Panc1 (cell line): Measurements from ENCODE around the gene FAM216A. TPM values are rescaled to one million over a fixed set of nuclear protein-coding genes. Genes with fewer than 3 reads are reported as not detected.
"Not testable (repeated sequence)": the region's sequence is repeated elsewhere in the genome, so short reads cannot be mapped to it uniquely, and the experiment has no call there.

Experiments used
- ATAC-seq: fragments of 200-7000 bp; cut with Tn5 transposase; 2 replicates; pipeline ENCODE4 v1.9.1; 2020; ENCODE audit warnings: mild to moderate bottlenecking, moderate library complexity
- Bru-seq: library from RNA; stranded (reverse); fragments of 400-500 nt; gene quantifications from one replicate; lab custom pipeline; 2021; lab: Mats Ljungman, UMichigan
- BruChase-seq, 2 experiments: library from RNA; stranded (reverse); fragments of 400-500 nt; gene quantifications; one replicate each; lab custom pipeline; 2021; lab: Mats Ljungman, UMichigan
- BruUV-seq: library from RNA; stranded (reverse); fragments of 400-500 nt; replicated peaks from 2 replicates; lab custom pipeline; 2021; lab: Mats Ljungman, UMichigan
- CTCF ChIA-PET: fragments of 300-600 bp; sonication (Branson Sonifier 250); formaldehyde crosslinking; loops from one replicate; lab custom pipeline; 2022; ENCODE audit warnings: antibody characterized with exemption; lab: Charles Lee
- POLR2A ChIA-PET: fragments of 300-600 bp; sonication (Branson Sonifier 250); formaldehyde crosslinking; loops from one replicate; lab custom pipeline; 2022; ENCODE audit warnings: antibody characterized with exemption; lab: Charles Lee
- DNase-seq: peaks from one replicate; pipeline ENCODE4 v3.0.0-alpha.2; 2010; ENCODE audit warnings: low read depth, low spot score
- H3K27ac ChIP-seq: 2 replicates; pipeline ENCODE4 v1.5.1; 2011; ENCODE audit warnings: mild to moderate bottlenecking, low read length, inconsistent platforms
- H3K27me3 ChIP-seq: fragments of 200-500 bp; sonication (Bioruptor generic); 2 replicates; pipeline ENCODE4 v1.6.0; 2014; ENCODE audit warnings: low read length, inconsistent platforms; ENCODE audit not compliant: control insufficient read depth, insufficient read depth
- H3K36me3 ChIP-seq: fragments of 200-500 bp; sonication (Bioruptor generic); 2 replicates; pipeline ENCODE4 v1.5.1; 2014; ENCODE audit warnings: inconsistent platforms, mild to moderate bottlenecking, low read length, moderate library complexity; ENCODE audit not compliant: control insufficient read depth, insufficient read depth
- H3K4me1 ChIP-seq: 2 replicates; pipeline ENCODE4 v1.5.1; 2011; ENCODE audit warnings: inconsistent platforms, mild to moderate bottlenecking, low read length, moderate library complexity; ENCODE audit not compliant: control insufficient read depth, insufficient read depth
- H3K4me3 ChIP-seq, 2 experiments: 2 replicates each; pipeline ENCODE4 v1.5.1; 2011 to 2012; ENCODE audit warnings: low read depth in 2 of 2, low read length in 2 of 2, mild to moderate bottlenecking in 2 of 2, inconsistent platforms in 1 of 2, moderate library complexity in 1 of 2
- H3K9me3 ChIP-seq: fragments of 200-500 bp; sonication (Bioruptor generic); 2 replicates; pipeline ENCODE4 v1.5.1; 2014; ENCODE audit warnings: low read depth, mild to moderate bottlenecking, inconsistent platforms, low read length, moderate library complexity; ENCODE audit not compliant: control insufficient read depth, insufficient read depth
- POLR2AphosphoS5 ChIP-seq: IDR thresholded peaks from 2 replicates; pipeline ENCODE4 v1.6.1; 2012; ENCODE audit warnings: mild to moderate bottlenecking, low read depth, low read length, moderate library complexity
- TCF7L2 ChIP-seq: IDR thresholded peaks from 2 replicates; pipeline ENCODE4 v1.6.1; 2011; ENCODE audit warnings: mild to moderate bottlenecking, low read depth, low read length, inconsistent platforms
- in situ Hi-C: cut with HindIII; loops from 2 replicates; pipeline ENCODE4 v1.10.0; 2016; ENCODE audit warnings: low sequenced_read_pairs, low pct_unique_long_range_greater_than_20kb
- intact Hi-C: fragments of 100-400 bp; cut with micrococcal nuclease; formaldehyde crosslinking; loops from one replicate; pipeline ENCODE4 v1.10.0; 2022; ENCODE audit not compliant: unreplicated experiment
- long read RNA-seq: library from polyadenylated mRNA; unstranded; transcript quantifications from one replicate; pipeline ENCODE4 v2.0.0, GENCODE V29; 2021; ENCODE audit not compliant: unreplicated experiment
- polyA plus RNA-seq: library from polyadenylated mRNA; unstranded; fragments of >200 nt; gene quantifications from one replicate; pipeline ENCODE4 v1.2.1, GENCODE V29; 2012; ENCODE audit warnings: missing spikeins; ENCODE audit not compliant: insufficient read length
- total RNA-seq: library from RNA; stranded (reverse); gene quantifications from one replicate; pipeline ENCODE4 v1.2.1, GENCODE V29; 2021; ENCODE audit not compliant: unreplicated experiment
- TF ChIP-seq, protein P1 (sequence below): fragments of 450-650 bp; IDR thresholded peaks from 2 replicates; pipeline ENCODE4 v1.5.1; 2017; ENCODE audit warnings: mild to moderate bottlenecking
- TF ChIP-seq, protein P2 (sequence below), 2 experiments: IDR thresholded peaks; 2 replicates each; pipeline ENCODE4 v1.6.1; 2011 to 2012; ENCODE audit warnings: low read depth in 2 of 2, control low read depth in 1 of 2, low read length in 1 of 2, mild to moderate bottlenecking in 1 of 2, moderate library complexity in 1 of 2; ENCODE audit not compliant: insufficient read depth in 1 of 2

Gene FAM216A, protein sequence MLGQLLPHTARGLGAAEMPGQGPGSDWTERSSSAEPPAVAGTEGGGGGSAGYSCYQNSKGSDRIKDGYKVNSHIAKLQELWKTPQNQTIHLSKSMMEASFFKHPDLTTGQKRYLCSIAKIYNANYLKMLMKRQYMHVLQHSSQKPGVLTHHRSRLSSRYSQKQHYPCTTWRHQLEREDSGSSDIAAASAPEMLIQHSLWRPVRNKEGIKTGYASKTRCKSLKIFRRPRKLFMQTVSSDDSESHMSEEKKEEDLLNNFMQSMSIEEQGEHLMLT
- total RNA-seq (22.3 TPM), Bru-seq, nascent RNA (percentile 72 among the genes with signal in this experiment), BruChase-seq, experiment 1, labeled RNA remaining after a 2-hour chase (percentile 67 among the genes with signal in this experiment), BruChase-seq, experiment 2, labeled RNA remaining after a 6-hour chase (percentile 66 among the genes with signal in this experiment)
- 18.3 TPM for polyA plus RNA-seq
- long read RNA-seq, transcript FAM216A-201 (7 exons, 1,582 nt), result major isoform, 35 of 78 reads
- long read RNA-seq, partial matches to known transcripts, result 12 of 78 reads
- long read RNA-seq, other reads (novel, unspliced or antisense), result 31 of 78 reads

DNA sequence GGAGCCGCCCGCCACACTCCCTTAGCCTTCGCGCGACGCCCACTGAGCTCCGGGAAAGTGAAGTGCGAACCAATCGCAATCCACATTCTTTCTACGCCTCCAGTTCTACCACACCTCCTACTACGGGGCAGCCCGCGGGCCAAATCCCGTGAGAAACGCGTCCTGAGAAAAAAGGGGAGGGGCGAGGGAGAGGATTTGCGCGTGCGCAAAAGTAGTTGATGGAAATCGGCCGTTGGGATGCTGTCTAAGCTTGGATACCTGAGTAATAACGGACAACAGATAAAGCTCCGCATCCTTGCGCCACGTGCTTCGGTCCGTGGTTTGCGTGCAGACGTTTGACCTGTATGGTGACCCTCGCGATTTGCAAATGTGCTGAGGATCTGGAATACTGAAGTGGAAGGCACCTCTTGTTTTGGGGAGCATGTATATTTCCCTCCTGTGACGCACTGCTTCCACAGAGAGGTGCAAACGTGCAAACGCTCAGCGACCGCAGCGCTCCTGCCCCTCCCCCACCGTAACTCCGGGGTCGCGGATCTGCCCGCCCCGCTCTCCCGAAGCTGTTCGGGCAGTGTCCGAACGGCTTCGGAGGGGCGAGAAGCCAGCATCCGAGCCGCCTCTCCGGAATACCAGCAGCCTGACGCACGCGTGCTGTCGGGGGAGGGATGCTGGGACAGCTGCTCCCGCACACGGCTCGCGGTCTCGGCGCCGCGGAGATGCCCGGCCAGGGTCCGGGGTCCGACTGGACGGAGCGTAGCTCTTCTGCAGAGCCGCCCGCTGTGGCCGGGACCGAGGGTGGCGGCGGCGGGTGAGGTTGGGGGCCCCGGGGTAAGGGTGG, at the start of gene FAM216A, which contains the start of gene GPN3:
FAM216A (plus strand) TSS at position 632 of the 835 bp plus-strand sequence; CDS start at position 663, 31 bp downstream.
GPN3 (minus strand) TSS at position 44 of the 835 bp plus-strand sequence. CDS start 54 bp downstream, outside the sequence.
- CTCF ChIA-PET, result interaction anchor here (0.5 to 1.6 kb wide), 7 partner anchors 18 to 400 kb away, joined by 3 to 7 read pairs (median 3); partner anchors contain the start of gene ARPC3
- in situ Hi-C loops, result loop anchor here (5.0 kb wide), 1 partner anchor 34 kb away; the partner anchor contains the start of genes RAD9B and VPS29

DNA sequence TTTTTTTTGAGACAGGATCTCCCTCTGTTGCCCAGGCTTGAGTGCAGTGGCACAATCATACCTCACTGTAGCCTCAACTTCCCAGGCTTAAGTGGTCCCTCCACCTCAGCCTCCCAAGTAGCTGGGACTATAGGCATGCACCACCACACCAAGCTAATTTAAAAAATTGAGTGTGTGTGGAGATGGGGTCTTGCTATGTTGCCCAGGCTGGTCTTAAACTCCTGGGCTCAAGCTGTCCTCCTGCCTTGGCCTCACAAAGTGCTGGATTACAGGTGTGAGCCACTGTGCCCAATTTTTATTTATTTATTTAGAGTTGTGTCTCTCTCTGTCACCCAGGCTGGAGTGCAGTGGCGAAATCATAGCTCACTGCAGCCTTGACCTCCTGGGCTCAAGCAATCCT, 48.0 kb upstream of the FAM216A start:
- ATAC-seq, intact Hi-C loops, H3K36me3 ChIP-seq, DNase-seq, CTCF ChIA-PET, H3K4me1 ChIP-seq, BruUV-seq, H3K27me3 ChIP-seq, H3K27ac ChIP-seq, H3K9me3 ChIP-seq, H3K4me3 ChIP-seq, in situ Hi-C loops, POLR2A ChIA-PET: not testable (repeated sequence)

More for the DNA sequence above, at the start of gene FAM216A, which contains the start of gene GPN3:
- POLR2A ChIA-PET, result interaction anchor here (0.6 to 1.6 kb wide), 7 partner anchors 13 to 426 kb away, joined by 3 to 9 read pairs (median 4); partner anchors contain the start of gene ARPC3
- Histone ChIP-seq H3K27me3 (no peaks in the 10 kb centered on the region), H3K9me3 (no peaks in the 10 kb centered on the region), H3K27ac (peak within 1 kb of the TSS; percentile 90), H3K36me3 (peaks cover 1% of the 10 kb centered on the region; the same call in 1 of the 2 replicates), H3K4me1 (peaks cover 11% of the 10 kb centered on the region), H3K4me3 (peak within 1 kb of the TSS; percentile 88 to 95)
- intact Hi-C loops, result no loop called here
- ATAC-seq (peak; percentile 91), DNase-seq (peak; percentile 93)
- BruUV-seq, result no TSS peak
- TF ChIP-seq POLR2AphosphoS5, result peak; percentile 81
- TF ChIP-seq TCF7L2, result no peak
- TF ChIP-seq, protein P1, sequence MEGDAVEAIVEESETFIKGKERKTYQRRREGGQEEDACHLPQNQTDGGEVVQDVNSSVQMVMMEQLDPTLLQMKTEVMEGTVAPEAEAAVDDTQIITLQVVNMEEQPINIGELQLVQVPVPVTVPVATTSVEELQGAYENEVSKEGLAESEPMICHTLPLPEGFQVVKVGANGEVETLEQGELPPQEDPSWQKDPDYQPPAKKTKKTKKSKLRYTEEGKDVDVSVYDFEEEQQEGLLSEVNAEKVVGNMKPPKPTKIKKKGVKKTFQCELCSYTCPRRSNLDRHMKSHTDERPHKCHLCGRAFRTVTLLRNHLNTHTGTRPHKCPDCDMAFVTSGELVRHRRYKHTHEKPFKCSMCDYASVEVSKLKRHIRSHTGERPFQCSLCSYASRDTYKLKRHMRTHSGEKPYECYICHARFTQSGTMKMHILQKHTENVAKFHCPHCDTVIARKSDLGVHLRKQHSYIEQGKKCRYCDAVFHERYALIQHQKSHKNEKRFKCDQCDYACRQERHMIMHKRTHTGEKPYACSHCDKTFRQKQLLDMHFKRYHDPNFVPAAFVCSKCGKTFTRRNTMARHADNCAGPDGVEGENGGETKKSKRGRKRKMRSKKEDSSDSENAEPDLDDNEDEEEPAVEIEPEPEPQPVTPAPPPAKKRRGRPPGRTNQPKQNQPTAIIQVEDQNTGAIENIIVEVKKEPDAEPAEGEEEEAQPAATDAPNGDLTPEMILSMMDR, result no peak
- TF ChIP-seq, protein P2, sequence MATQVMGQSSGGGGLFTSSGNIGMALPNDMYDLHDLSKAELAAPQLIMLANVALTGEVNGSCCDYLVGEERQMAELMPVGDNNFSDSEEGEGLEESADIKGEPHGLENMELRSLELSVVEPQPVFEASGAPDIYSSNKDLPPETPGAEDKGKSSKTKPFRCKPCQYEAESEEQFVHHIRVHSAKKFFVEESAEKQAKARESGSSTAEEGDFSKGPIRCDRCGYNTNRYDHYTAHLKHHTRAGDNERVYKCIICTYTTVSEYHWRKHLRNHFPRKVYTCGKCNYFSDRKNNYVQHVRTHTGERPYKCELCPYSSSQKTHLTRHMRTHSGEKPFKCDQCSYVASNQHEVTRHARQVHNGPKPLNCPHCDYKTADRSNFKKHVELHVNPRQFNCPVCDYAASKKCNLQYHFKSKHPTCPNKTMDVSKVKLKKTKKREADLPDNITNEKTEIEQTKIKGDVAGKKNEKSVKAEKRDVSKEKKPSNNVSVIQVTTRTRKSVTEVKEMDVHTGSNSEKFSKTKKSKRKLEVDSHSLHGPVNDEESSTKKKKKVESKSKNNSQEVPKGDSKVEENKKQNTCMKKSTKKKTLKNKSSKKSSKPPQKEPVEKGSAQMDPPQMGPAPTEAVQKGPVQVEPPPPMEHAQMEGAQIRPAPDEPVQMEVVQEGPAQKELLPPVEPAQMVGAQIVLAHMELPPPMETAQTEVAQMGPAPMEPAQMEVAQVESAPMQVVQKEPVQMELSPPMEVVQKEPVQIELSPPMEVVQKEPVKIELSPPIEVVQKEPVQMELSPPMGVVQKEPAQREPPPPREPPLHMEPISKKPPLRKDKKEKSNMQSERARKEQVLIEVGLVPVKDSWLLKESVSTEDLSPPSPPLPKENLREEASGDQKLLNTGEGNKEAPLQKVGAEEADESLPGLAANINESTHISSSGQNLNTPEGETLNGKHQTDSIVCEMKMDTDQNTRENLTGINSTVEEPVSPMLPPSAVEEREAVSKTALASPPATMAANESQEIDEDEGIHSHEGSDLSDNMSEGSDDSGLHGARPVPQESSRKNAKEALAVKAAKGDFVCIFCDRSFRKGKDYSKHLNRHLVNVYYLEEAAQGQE (IDR thresholded peaks at IDR 0.05; ENCODE audit: insufficient read depth in 1 of 2, low read depth in 2 of 2, low read length in 1 of 2), result 0 out of 4 replicates have a peak, but pooled peaks of 1 of the 2 experiments have one; percentile 15
